GM18909 (cell line): ENCODE data around the gene CHEK1.
"Not testable (repeated sequence)": the region's sequence is repeated elsewhere in the genome, so short reads cannot be mapped to it uniquely, and the experiment has no call there.

Source experiments
- ATAC-seq: cut with Tn5 transposase; IDR thresholded peaks from one replicate; pipeline ENCODE4 v1.9.1; 2021; ENCODE audit warnings: mild to moderate bottlenecking; ENCODE audit not compliant: unreplicated experiment, poor library complexity

Gene CHEK1

GRCh38 chr11:125689274-125689859 is 64.4 kb downstream of the CHEK1 start:
- no peak for ATAC-seq

DNA sequence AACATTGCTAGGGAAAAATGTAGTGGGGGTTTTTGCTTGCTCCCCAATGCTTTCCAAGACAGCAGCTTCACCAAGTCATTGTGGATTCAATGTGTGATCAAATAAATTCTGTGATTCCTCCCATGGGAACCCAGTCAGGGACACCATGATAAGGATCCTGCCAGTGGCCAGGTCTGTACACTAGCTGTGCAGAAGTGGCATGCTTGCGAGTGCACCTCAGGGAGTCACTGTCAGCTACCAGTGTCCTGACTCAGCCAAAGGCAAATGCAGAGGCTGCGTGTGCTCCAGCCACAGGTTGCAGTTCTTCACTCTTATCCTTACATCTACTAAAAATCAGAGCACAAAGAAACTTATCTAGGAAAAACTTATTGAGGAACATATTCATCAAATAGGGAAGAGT is 65.0 kb downstream of the CHEK1 start:
- ATAC-seq = no peak

DNA sequence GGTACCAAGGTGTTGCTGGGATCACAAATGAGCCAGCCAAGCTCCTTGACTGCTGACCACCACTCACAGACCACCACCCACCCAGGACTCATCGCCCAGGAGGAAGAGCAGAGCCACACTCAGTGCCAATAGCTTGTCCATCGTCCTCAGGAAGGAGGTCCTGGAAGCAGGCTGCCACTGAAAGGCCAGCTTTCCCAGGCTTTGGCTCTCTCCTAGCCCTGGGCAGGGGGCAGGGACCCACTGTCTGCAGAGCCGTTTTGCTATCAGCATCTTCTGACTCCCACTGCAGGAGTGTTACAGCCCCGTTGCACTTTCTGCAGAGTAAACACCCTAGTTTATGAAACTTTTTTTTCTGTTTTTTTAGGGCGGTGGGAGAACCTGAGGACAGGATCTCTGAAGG is 67.9 kb downstream of the CHEK1 start:
- no peak for ATAC-seq

DNA sequence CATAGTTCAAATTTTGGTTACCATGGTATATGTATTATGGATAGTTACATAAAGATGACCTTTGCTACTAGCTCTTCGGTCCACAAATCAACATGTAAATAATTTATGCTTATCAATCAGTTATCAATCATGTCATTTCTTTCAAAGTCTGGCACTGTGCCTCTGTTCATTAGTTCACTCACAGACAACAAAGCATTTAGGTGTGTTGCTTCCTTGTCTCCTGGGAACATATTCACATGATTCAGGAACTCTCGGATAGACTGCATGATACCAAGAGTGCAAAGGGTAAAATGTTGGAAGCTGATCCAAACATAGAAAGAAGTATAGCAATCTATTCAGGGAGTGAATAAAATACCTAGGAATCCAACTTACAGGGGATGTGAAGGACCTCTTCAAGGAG is 70.0 kb downstream of the CHEK1 start:
- ATAC-seq = no peak

GRCh38 chr11:125701018-125701610 is 76.2 kb downstream of the CHEK1 start:
- no peak for ATAC-seq

DNA sequence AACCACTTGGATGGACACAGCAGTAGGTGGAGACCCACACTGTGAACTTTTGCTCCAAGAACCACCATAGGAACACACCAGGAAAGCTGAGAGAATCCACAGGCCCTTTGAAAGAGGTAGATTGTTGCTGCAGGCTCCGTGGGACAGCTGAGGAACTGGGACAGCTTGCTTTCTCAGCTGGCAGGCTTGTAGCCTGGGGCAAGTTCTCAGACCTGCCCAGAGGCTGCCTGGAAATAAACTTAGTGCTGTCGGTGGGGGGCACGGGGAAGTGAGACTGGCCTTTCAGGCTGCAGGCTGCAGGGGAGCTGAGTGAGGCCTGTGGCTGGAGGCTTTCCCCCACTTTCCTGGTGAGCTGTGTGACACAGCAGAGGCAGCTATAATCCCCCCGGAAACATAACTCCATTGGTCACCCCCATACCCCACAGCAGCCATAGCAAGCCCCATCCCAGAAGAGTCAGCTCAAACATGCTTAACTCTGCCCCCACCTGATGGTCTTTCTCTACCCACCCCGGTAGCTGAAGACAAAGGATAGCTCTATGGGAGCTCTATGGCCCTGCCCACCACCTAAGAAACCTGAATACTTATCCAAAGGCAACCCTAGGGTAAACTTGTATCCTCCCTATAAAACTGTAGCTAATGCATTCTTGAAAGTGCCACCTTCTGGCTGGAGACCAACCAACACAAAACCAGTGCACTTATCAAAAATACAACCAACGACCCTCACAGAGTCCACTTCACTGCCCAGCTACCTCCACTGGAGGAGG is 77.1 kb downstream of the CHEK1 start:
- ATAC-seq = no peak

GRCh38 chr11:125704686-125705085 is 79.7 kb downstream of the CHEK1 start:
- not testable (repeated sequence) for ATAC-seq

- ATAC-seq = no peak
These were observed 95.8 kb downstream of the CHEK1 start for GRCh38 chr11:125720781-125721180.

DNA sequence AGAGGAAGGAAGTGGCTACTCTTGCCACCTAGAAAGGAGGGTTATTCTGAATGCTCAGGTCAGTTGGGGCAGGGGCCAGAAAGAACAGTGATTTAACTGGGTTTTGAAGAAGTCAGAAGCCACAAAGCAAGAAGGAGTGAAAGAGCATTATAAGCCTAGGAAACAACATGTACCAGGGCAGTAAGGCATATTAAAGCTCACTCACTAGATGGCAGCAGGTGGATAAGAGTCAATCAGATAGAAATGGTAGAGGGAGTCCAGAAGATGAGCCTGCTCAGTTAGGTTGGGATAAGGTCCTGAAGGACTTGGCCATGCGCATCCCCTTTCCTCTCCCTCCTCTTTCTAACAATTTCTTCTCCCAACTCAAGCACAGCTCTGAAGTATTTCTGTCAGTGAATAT is 99.2 kb downstream of the CHEK1 start:
- no peak for ATAC-seq
